Gastroesophageal sphincter (tissue), 4 donors: ENCODE data around the gene CASP9. TPM values are rescaled to one million over a fixed set of nuclear protein-coding genes. Genes with fewer than 3 reads are reported as not detected.

Experiments used
- ATAC-seq: fragments of 150-250 bp; one replicate; pipeline ENCODE4 v1.9.1; 2016; ENCODE audit warnings: mild to moderate bottlenecking, moderate library complexity
- H3K27ac ChIP-seq, 4 donors: fragments of 200-600 bp; sonication (generic) in 3 of 4; 1 replicate in 3 of 4; 2 replicates in 1 of 4; pipeline ENCODE4 v1.5.1; 2016 to 2019
- H3K27me3 ChIP-seq: fragments of 200-600 bp; sonication (generic); one replicate; pipeline ENCODE4 v1.5.1; 2019
- H3K36me3 ChIP-seq, 2 donors: fragments of 200-600 bp; sonication (generic); one replicate each; pipeline ENCODE4 v1.5.1; 2019; ENCODE audit warnings: control low read depth in 1 of 2
- H3K4me1 ChIP-seq, 3 donors: fragments of 200-600 bp; sonication (generic); 1 replicate in 2 of 3; 2 replicates in 1 of 3; pipeline ENCODE4 v1.5.1; 2016 to 2019; ENCODE audit warnings: control low read depth in 2 of 3
- H3K4me3 ChIP-seq, 2 donors: fragments of 200-600 bp; sonication (generic); one replicate each; pipeline ENCODE4 v1.5.1; 2019; ENCODE audit warnings: mild to moderate bottlenecking in 1 of 2, moderate library complexity in 1 of 2
- H3K9me3 ChIP-seq, 3 donors: fragments of 200-600 bp; sonication (generic); one replicate each; pipeline ENCODE4 v1.5.1; 2017 to 2019; ENCODE audit warnings: control low read depth in 2 of 3
- EP300 ChIP-seq: sonication (generic); formaldehyde crosslinking; IDR thresholded peaks from one replicate; pipeline ENCODE4 v1.6.1; 2017; ENCODE audit warnings: antibody characterized with exemption, mild to moderate bottlenecking
- POLR2A ChIP-seq, 2 donors: fragments of 450-650 bp; IDR thresholded peaks; one replicate each; pipeline ENCODE4 v1.6.1; 2017; ENCODE audit warnings: antibody characterized with exemption in 2 of 2, mild to moderate bottlenecking in 2 of 2, moderate library complexity in 1 of 2
- POLR2AphosphoS5 ChIP-seq: sonication (generic); formaldehyde crosslinking; IDR thresholded peaks from one replicate; pipeline ENCODE4 v1.6.1; 2017; ENCODE audit warnings: antibody characterized with exemption
- WGBS, 2 donors: methylation state at CpG; one replicate each; pipeline ENCODE4 v1.1.5; 2018; ENCODE audit warnings: low coverage in 1 of 2; 5-methylcytosine and 5-hydroxymethylcytosine counted together
- total RNA-seq, 4 donors: library from RNA; depleted of rRNA; stranded (reverse); fragments of >200 nt; gene quantifications; one replicate each; pipeline ENCODE4 v1.1.0, GENCODE V29; 2016
- TF ChIP-seq, protein P1 (sequence below), 4 experiments: fragments of 200-600 bp in 2 of 4; fragments of 450-650 bp in 2 of 4; sonication (generic) in 1 of 4; IDR thresholded peaks; one replicate each; pipeline ENCODE4 v1.5.1; 2017 to 2019; ENCODE audit warnings: antibody characterized with exemption in 4 of 4, mild to moderate bottlenecking in 2 of 4, moderate library complexity in 2 of 4

The CASP9 gene
- total RNA-seq, 4 donors from 2014 or later = 11.0 to 22.5 (median 14.3) TPM

DNA sequence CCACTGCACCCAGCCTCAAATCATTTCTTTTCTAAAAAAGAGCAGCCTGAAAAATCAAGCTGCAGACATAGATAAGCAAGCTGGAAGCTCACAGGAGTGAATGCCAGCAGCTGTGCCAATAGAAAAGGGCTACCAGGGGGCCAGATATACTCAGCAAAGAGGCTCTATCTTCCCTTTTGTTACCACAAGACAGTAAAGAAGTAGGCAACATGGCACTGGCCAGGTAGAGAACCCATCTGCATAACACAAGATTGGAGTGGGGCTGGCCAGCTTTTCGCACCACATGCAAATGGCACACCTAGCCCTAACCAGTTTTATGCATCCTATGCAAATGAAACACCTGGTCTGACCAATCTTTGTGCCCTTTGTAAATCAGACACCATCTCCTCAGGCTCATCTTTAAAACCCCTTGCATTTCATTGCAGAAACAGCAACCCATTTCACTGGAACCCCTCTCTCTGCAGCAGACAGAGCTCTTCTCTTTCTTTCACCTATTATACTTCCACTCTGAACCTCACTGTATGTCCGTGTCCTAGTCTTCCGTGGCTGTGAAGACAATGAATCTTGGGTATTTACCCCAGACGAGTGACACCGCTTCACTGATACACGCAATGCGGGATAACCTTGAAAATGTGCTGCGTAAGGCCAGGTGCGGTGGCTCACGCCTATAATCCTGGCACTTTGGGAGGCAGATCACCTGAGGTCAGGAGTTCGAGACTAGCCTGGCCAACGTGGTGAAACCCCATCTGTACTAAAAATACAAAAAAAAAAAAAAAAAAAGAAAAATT, 15.1 kb downstream of the CASP9 start:
- 89 to 92% methylated on average over 1 to 12 of the region's 12 CpGs for WGBS, 2 donors
- no peaks in the 10 kb centered on the region for H3K27me3 ChIP-seq

DNA sequence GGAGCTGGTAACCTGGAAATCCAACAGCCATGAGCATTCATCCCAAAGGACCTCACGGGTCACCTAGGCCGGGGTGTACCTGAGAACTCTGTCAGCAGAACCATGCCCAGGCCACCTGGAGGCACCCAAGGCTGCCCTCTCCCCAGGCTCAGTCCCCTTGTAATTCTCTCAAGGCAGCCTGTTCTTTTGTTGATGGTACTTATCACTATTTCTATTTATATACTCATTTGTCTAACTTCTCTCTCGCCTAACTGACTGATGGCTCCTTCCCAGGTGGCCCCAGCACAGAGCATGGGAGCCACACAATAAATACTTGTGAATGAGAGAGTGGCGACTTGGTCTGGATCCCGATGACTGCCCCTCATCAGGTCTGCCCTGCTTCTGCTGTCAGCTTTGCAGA, 16.7 kb downstream of the CASP9 start:
- 83 to 89% methylated on average over 2 to 4 of the region's 5 CpGs for WGBS, 2 donors
- no peak overlapping the region for H3K27ac ChIP-seq
- no peak overlapping the region for H3K4me3 ChIP-seq
- H3K27me3 ChIP-seq = no peaks in the 10 kb centered on the region
- H3K4me1 ChIP-seq = peaks cover 0 to 4% (median 0%) of the 10 kb centered on the region in 3 donors
- TF ChIP-seq, protein P1, sequence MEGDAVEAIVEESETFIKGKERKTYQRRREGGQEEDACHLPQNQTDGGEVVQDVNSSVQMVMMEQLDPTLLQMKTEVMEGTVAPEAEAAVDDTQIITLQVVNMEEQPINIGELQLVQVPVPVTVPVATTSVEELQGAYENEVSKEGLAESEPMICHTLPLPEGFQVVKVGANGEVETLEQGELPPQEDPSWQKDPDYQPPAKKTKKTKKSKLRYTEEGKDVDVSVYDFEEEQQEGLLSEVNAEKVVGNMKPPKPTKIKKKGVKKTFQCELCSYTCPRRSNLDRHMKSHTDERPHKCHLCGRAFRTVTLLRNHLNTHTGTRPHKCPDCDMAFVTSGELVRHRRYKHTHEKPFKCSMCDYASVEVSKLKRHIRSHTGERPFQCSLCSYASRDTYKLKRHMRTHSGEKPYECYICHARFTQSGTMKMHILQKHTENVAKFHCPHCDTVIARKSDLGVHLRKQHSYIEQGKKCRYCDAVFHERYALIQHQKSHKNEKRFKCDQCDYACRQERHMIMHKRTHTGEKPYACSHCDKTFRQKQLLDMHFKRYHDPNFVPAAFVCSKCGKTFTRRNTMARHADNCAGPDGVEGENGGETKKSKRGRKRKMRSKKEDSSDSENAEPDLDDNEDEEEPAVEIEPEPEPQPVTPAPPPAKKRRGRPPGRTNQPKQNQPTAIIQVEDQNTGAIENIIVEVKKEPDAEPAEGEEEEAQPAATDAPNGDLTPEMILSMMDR (IDR thresholded peaks at IDR 0.05) = no peak
- TF ChIP-seq POLR2AphosphoS5 = no peak
- no peaks in the 10 kb centered on the region for H3K9me3 ChIP-seq
- H3K36me3 ChIP-seq = peaks cover 0 to 74% of the 10 kb centered on the region in 2 donors
- ATAC-seq = no peak

More for the DNA sequence above, 15.1 kb downstream of the CASP9 start:
- no peaks in the 10 kb centered on the region for H3K9me3 ChIP-seq
- ATAC-seq = no peak
- no peak overlapping the region for H3K4me3 ChIP-seq
- peaks cover 0 to 4% (median 0%) of the 10 kb centered on the region in 3 donors for H3K4me1 ChIP-seq
- peaks cover 0 to 70% of the 10 kb centered on the region in 2 donors for H3K36me3 ChIP-seq
- H3K27ac ChIP-seq = no peak overlapping the region
- no peak for TF ChIP-seq EP300

DNA sequence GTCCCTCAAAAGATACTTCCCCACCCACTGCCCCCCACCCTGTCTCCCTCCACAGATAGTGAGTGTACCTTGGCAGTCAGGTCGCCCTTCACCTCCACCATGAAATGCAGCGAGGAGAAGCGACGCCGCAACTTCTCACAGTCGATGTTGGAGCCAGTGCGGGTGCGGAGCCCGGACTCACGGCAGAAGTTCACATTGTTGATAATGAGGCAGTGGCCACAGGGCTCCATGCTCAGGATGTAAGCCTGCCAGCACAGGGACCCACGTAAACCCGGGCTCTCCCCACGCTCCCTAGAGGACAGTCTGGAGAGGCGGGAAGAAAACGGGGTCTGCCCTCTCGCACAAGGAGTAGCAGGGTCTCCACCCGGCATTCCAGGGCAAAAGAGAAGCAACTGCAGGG, 17.2 kb downstream of the CASP9 start:
- no peaks in the 10 kb centered on the region for H3K9me3 ChIP-seq
- no peak for ATAC-seq
- 82% methylated on average over 9 of the region's 17 CpGs; no CpG with 5 or more reads in 1 of the 2 donors for WGBS, 2 donors
- peaks cover 0 to 4% (median 0%) of the 10 kb centered on the region in 3 donors for H3K4me1 ChIP-seq
- no peak overlapping the region for H3K4me3 ChIP-seq
- TF ChIP-seq EP300 = no peak
- TF ChIP-seq POLR2A (IDR thresholded peaks at IDR 0.05) = no peak
- TF ChIP-seq POLR2AphosphoS5 = no peak
- TF ChIP-seq, protein P1 (IDR thresholded peaks at IDR 0.05) = no peak
- H3K27me3 ChIP-seq = no peaks in the 10 kb centered on the region
- H3K36me3 ChIP-seq = peaks cover 0 to 74% of the 10 kb centered on the region in 2 donors
- H3K27ac ChIP-seq = no peak overlapping the region

DNA sequence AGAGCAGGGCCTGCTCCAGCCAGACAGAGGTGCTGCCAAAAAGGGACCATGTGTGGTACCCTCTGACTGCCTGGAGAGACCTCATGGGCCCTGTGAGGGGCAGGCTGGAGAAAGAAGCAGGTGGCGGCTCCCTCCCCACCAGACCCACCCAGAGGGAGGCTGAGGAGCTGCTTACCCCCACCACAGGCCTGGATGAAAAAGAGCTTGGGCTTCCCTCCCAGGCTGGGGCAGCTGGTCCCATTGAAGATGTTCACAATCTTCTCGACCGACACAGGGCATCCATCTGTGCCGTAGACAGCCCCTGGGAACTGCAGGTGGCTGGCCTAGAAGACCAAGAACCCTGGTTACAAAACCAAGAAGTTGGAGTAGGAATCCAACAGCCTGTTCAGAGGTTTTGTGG, 19.6 kb downstream of the CASP9 start:
- Histone ChIP-seq H3K4me1 (no peaks in the 10 kb centered on the region), H3K27ac (no peak overlapping the region), H3K27me3 (no peaks in the 10 kb centered on the region), H3K4me3 (no peak overlapping the region), H3K9me3 (no peaks in the 10 kb centered on the region), H3K36me3 (peaks cover 0 to 83% of the 10 kb centered on the region in 2 donors)
- no CpG with 5 or more reads among the region's 4 CpGs for WGBS, 2 donors
- ATAC-seq = no peak
- no peak for TF ChIP-seq POLR2AphosphoS5
- no peak for TF ChIP-seq POLR2A (IDR thresholded peaks at IDR 0.05)
- TF ChIP-seq, protein P1 (IDR thresholded peaks at IDR 0.05) = no peak
- no peak for TF ChIP-seq EP300

DNA sequence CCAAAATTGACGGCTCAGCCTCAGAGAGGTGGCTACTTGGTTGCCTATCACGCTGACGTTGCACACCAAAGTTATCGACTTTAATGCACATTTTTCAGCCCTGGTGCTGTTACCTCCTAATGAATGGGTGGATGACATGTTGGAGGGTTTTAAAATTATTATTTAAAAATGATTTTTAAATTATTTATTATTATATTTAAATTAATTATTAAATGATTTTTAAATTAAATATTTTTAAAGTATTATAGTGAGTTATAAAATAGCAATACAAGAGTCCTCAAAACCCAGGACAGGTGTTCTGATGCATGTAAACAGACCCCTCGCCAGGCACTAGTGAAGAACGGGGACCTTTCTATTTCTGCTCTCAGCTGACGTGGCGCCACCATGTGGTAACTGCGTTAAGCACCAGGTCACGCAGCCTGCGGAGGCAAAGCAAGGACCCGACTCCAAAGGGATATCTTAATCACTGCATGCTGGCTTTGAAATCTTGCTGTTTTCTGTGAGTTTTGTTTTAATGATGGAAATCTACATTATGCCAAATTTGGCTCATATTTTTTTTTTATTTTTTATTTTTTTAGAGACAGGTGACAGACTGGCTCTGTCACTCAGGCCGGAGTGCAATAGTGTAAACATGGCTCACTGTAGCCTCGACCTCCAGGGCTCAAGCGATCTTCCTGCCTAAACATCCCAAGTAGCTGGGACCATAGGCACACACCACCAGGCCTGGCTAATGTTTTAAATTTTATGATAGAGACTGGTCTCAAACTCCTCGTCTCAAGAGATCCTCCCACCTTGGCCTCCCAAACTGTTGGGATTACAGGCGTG, 22.6 kb downstream of the CASP9 start:
- Histone ChIP-seq H3K36me3 (peaks cover 0 to 84% of the 10 kb centered on the region in 2 donors), H3K27ac (no peak overlapping the region), H3K4me3 (no peak overlapping the region), H3K9me3 (no peaks in the 10 kb centered on the region), H3K4me1 (no peaks in the 10 kb centered on the region), H3K27me3 (no peaks in the 10 kb centered on the region)
- 50 to 62% methylated on average over 14 to 17 of the region's 17 CpGs for WGBS, 2 donors
- no peak for ATAC-seq
- TF ChIP-seq, protein P1 (IDR thresholded peaks at IDR 0.05) = peak; percentile 38 to 68 (median 48)
- TF ChIP-seq EP300 = no peak
